ENCODE results near the gene TMOD1. TPM values are rescaled to one million over a fixed set of nuclear protein-coding genes. Genes with fewer than 3 reads are reported as not detected.

The TMOD1 gene
- total RNA-seq, 2 experiments from 2014 or later, result 0.35 to 0.45 TPM

GRCh38 chr9:97632985-97633858 is 131.8 kb downstream of the TMOD1 start, which contains the start of the genes NCBP1 and TSTD2:
TSS of gene NCBP1 (plus strand) at chr9:97633821. CDS start at chr9:97633882, 61 bp downstream.
TSS of gene TSTD2 (minus strand) at chr9:97633368. CDS start at chr9:97627562, 5,806 bp downstream.
- peaks cover 55% of the 10 kb centered on the region for H3K4me1 Mint-ChIP-seq
- no peaks in the 10 kb centered on the region for H3K9me3 Mint-ChIP-seq
- CTCF ChIA-PET, result interaction anchor here (0.6 to 2.3 kb wide), 14 partner anchors 10 to 588 kb away, joined by 3 to 10 read pairs (median 3); no protein-coding TSS in a partner anchor

GRCh38 chr9:97633859-97634490 is 132.5 kb downstream of the TMOD1 start:
- Mint-ChIP-seq H3K27ac (peak overlapping the region; percentile 100), H3K4me1 (peaks cover 57% of the 10 kb centered on the region), H3K9me3 (no peaks in the 10 kb centered on the region), H3K27me3 (no peaks in the 10 kb centered on the region), H3K4me3 (peak overlapping the region; percentile 93), H3K36me3 (ENCODE audit: low read depth) (peaks cover 10% of the 10 kb centered on the region)
- ChIA-PET POLR2A (interaction anchor here (0.5 to 1.1 kb wide), 3 partner anchors 42 to 360 kb away, joined by 3 to 4 read pairs (median 3); partner anchors contain the start of gene XPA), CTCF (interaction anchor here (0.6 to 2.3 kb wide), 9 partner anchors 9 to 587 kb away, joined by 3 to 10 read pairs (median 3); no protein-coding TSS in a partner anchor)
- DNase-seq, result peak; percentile 16

More at GRCh38 chr9:97632985-97633858, 131.8 kb downstream of the TMOD1 start, which contains the start of the genes NCBP1 and TSTD2:
- Mint-ChIP-seq H3K4me3 (peak within 1 kb of the TSS; percentile 93), H3K27me3 (no peaks in the 10 kb centered on the region), H3K27ac (peak within 1 kb of the TSS; percentile 100), H3K36me3 (ENCODE audit: low read depth) (peaks cover 10% of the 10 kb centered on the region)
- peak; percentile 96 for DNase-seq
- POLR2A ChIA-PET, result interaction anchor here (0.5 to 1.1 kb wide), 5 partner anchors 17 to 395 kb away, joined by 3 to 4 read pairs (median 3); partner anchors contain the start of gene XPA

- peak overlapping the region; percentile 100 for H3K27ac Mint-ChIP-seq
- DNase-seq, result no peak
- no peaks in the 10 kb centered on the region for H3K9me3 Mint-ChIP-seq
- H3K27me3 Mint-ChIP-seq, result no peaks in the 10 kb centered on the region
- POLR2A ChIA-PET, result no interaction called here
- CTCF ChIA-PET, result no interaction called here
- H3K4me1 Mint-ChIP-seq, result peaks cover 58% of the 10 kb centered on the region
- H3K4me3 Mint-ChIP-seq, result peak overlapping the region; percentile 93
- peaks cover 10% of the 10 kb centered on the region for H3K36me3 Mint-ChIP-seq (ENCODE audit: low read depth)
These were observed 133.6 kb downstream of the TMOD1 start for GRCh38 chr9:97635026-97635425.

GRCh38 chr9:97636903-97637302 is 135.4 kb downstream of the TMOD1 start:
- no peaks in the 10 kb centered on the region for H3K9me3 Mint-ChIP-seq
- H3K27me3 Mint-ChIP-seq, result no peaks in the 10 kb centered on the region
- ChIA-PET POLR2A (interaction anchor here (0.7 kb wide), 1 partner anchor 615 kb away, joined by 3 read pairs; no protein-coding TSS in a partner anchor), CTCF (interaction anchor here (0.6 kb wide), 1 partner anchor 560 kb away, joined by 3 read pairs; no protein-coding TSS in a partner anchor)
- H3K36me3 Mint-ChIP-seq (ENCODE audit: low read depth), result peaks cover 22% of the 10 kb centered on the region
- peak overlapping the region; percentile 7 for H3K4me3 Mint-ChIP-seq
- no peak for DNase-seq
- H3K27ac Mint-ChIP-seq, result no peak overlapping the region
- H3K4me1 Mint-ChIP-seq, result peaks cover 56% of the 10 kb centered on the region

GRCh38 chr9:97638666-97639065 is 137.2 kb downstream of the TMOD1 start:
- no peak for DNase-seq
- ChIA-PET CTCF (interaction anchor here (0.8 to 1.4 kb wide), 3 partner anchors 9 to 782 kb away, joined by 3 to 4 read pairs (median 3); no protein-coding TSS in a partner anchor), POLR2A (no interaction called here)
- Mint-ChIP-seq H3K36me3 (ENCODE audit: low read depth) (peaks cover 33% of the 10 kb centered on the region), H3K4me3 (no peak overlapping the region), H3K27ac (no peak overlapping the region), H3K9me3 (no peaks in the 10 kb centered on the region), H3K27me3 (no peaks in the 10 kb centered on the region), H3K4me1 (peaks cover 48% of the 10 kb centered on the region)

GRCh38 chr9:97640325-97640724 is 138.9 kb downstream of the TMOD1 start:
- H3K27ac Mint-ChIP-seq, result no peak overlapping the region
- CTCF ChIA-PET, result interaction anchor here (0.6 to 1.3 kb wide), 2 partner anchors 9 to 19 kb away, joined by 3 read pairs; no protein-coding TSS in a partner anchor
- no peak for DNase-seq
- H3K36me3 Mint-ChIP-seq (ENCODE audit: low read depth), result peaks cover 42% of the 10 kb centered on the region
- no peaks in the 10 kb centered on the region for H3K9me3 Mint-ChIP-seq
- no peaks in the 10 kb centered on the region for H3K27me3 Mint-ChIP-seq
- H3K4me1 Mint-ChIP-seq, result peaks cover 38% of the 10 kb centered on the region
- no peak overlapping the region for H3K4me3 Mint-ChIP-seq
- POLR2A ChIA-PET, result no interaction called here

- H3K4me1 Mint-ChIP-seq, result peaks cover 2% of the 10 kb centered on the region
- H3K27me3 Mint-ChIP-seq, result no peaks in the 10 kb centered on the region
- no peak overlapping the region for H3K4me3 Mint-ChIP-seq
- peaks cover 44% of the 10 kb centered on the region for H3K36me3 Mint-ChIP-seq (ENCODE audit: low read depth)
- no peak overlapping the region for H3K27ac Mint-ChIP-seq
- ChIA-PET POLR2A (no interaction called here), CTCF (interaction anchor here (0.6 to 1.6 kb wide), 5 partner anchors 9 to 227 kb away, joined by 3 to 4 read pairs (median 3); partner anchors contain the start of gene NCBP1)
- no peaks in the 10 kb centered on the region for H3K9me3 Mint-ChIP-seq
- no peak for DNase-seq
These were observed 144.3 kb downstream of the TMOD1 start for GRCh38 chr9:97645720-97646119.

GRCh38 chr9:97647996-97648395 is 146.5 kb downstream of the TMOD1 start:
- DNase-seq, result no peak
- peaks cover 6% of the 10 kb centered on the region for H3K4me1 Mint-ChIP-seq
- H3K9me3 Mint-ChIP-seq, result no peaks in the 10 kb centered on the region
- POLR2A ChIA-PET, result no interaction called here
- CTCF ChIA-PET, result interaction anchor here (1.0 kb wide), 1 partner anchor 15 kb away, joined by 5 read pairs; no protein-coding TSS in a partner anchor
- H3K4me3 Mint-ChIP-seq, result no peak overlapping the region
- H3K27me3 Mint-ChIP-seq, result no peaks in the 10 kb centered on the region
- H3K36me3 Mint-ChIP-seq (ENCODE audit: low read depth), result peaks cover 41% of the 10 kb centered on the region
- no peak overlapping the region for H3K27ac Mint-ChIP-seq

Other genes with a start within 250 kb of the TMOD1 start
- gene CCDC180, start 194.0 kb upstream of the TMOD1 start, total RNA-seq, result 1 to 10 TPM; 2.6 to 4.6 TPM
- 10 to 100 TPM; 18.1 to 19.5 TPM for gene TDRD7, start 89.6 kb upstream of the TMOD1 start, total RNA-seq
- gene TSTD2, start 131.7 kb downstream of the TMOD1 start, total RNA-seq, result 10 to 100 TPM; 14.1 to 17.2 TPM
- 10 to 100 TPM; 42.4 to 51.1 TPM for gene NCBP1, start 132.2 kb downstream of the TMOD1 start, total RNA-seq
- 10 to 100 TPM; 15.5 to 15.8 TPM for gene XPA, start 195.7 kb downstream of the TMOD1 start, total RNA-seq

Data from activated CD4-positive, alpha-beta T cell treated with anti-CD3 and anti-CD28 coated beads, Interleukin-2, amount 10 ng/mL, durations not matched to agents 7 days and 5 days (primary cell).